Measurements from ENCODE around the gene CAMKV.
"Not testable (repeated sequence)": the region's sequence is repeated elsewhere in the genome, so short reads cannot be mapped to it uniquely, and the experiment has no call there.

The CAMKV gene

GRCh38 chr3:49869525-49870126 lies at the start of gene CAMKV:
Gene CAMKV (minus strand): TSS chr3:49869906. CDS start chr3:49862388, 7,518 bp downstream.
- DNase-seq (ENCODE audit: low spot score), result peak; percentile 66
- in situ Hi-C loops (cut with MboI; ENCODE audit: low sequenced_read_pairs, unreplicated experiment), result no loop called here
- no peak for TF ChIP-seq CTCF (IDR thresholded peaks at IDR 0.05; ENCODE audit: borderline replicate concordance, control extremely low read depth, extremely low read depth, insufficient read depth, missing control alignments)

GRCh38 chr3:49917806-49918590 lies 48.3 kb upstream of the CAMKV start:
- DNase-seq (ENCODE audit: low spot score); in situ Hi-C loops (cut with MboI; ENCODE audit: low sequenced_read_pairs, unreplicated experiment): not testable (repeated sequence)

GRCh38 chr3:49916686-49917085 lies 47.0 kb upstream of the CAMKV start:
- in situ Hi-C loops (cut with MboI; ENCODE audit: low sequenced_read_pairs, unreplicated experiment), result no loop called here
- TF ChIP-seq CTCF (IDR thresholded peaks at IDR 0.05; ENCODE audit: borderline replicate concordance, control extremely low read depth, extremely low read depth, insufficient read depth, missing control alignments), result no peak
- DNase-seq (ENCODE audit: low spot score), result no peak

GRCh38 chr3:49914906-49915305 lies 45.2 kb upstream of the CAMKV start:
- in situ Hi-C loops (cut with MboI; ENCODE audit: low sequenced_read_pairs, unreplicated experiment), result no loop called here
- DNase-seq (ENCODE audit: low spot score), result no peak
- no peak for TF ChIP-seq CTCF (IDR thresholded peaks at IDR 0.05; ENCODE audit: borderline replicate concordance, control extremely low read depth, extremely low read depth, insufficient read depth, missing control alignments)

GRCh38 chr3:49912881-49913281 lies 43.2 kb upstream of the CAMKV start:
- in situ Hi-C loops (cut with MboI; ENCODE audit: low sequenced_read_pairs, unreplicated experiment), result no loop called here
- no peak for TF ChIP-seq CTCF (IDR thresholded peaks at IDR 0.05; ENCODE audit: borderline replicate concordance, control extremely low read depth, extremely low read depth, insufficient read depth, missing control alignments)
- no peak for DNase-seq (ENCODE audit: low spot score)

- DNase-seq (ENCODE audit: low spot score), result no peak
- in situ Hi-C loops (cut with MboI; ENCODE audit: low sequenced_read_pairs, unreplicated experiment), result no loop called here
- no peak for TF ChIP-seq CTCF (IDR thresholded peaks at IDR 0.05; ENCODE audit: borderline replicate concordance, control extremely low read depth, extremely low read depth, insufficient read depth, missing control alignments)
These were observed 41.9 kb upstream of the CAMKV start for GRCh38 chr3:49911611-49912010.

- in situ Hi-C loops (cut with MboI; ENCODE audit: low sequenced_read_pairs, unreplicated experiment), result no loop called here
- no peak for DNase-seq (ENCODE audit: low spot score)
- TF ChIP-seq CTCF (IDR thresholded peaks at IDR 0.05; ENCODE audit: borderline replicate concordance, control extremely low read depth, extremely low read depth, insufficient read depth, missing control alignments), result no peak
These were observed 41.4 kb upstream of the CAMKV start for GRCh38 chr3:49911124-49911420.

All from GM13976 (cell line).